WTC11 (cell line): Measurements from ENCODE around the gene CRYBB1. TPM values are rescaled to one million over a fixed set of nuclear protein-coding genes. Genes with fewer than 3 reads are reported as not detected.

ENCODE experiments used
- ATAC-seq: fragments of 200-7000 bp; cut with Tn5 transposase; 2 replicates; pipeline ENCODE4 v1.10.0; 2021; ENCODE audit warnings: mild to moderate bottlenecking, moderate library complexity
- CTCF ChIA-PET: fragments of 300-600 bp; sonication (Branson Sonifier 250); formaldehyde crosslinking; loops from one replicate; lab custom pipeline; 2021; ENCODE audit warnings: antibody characterized with exemption; lab: Charles Lee
- POLR2A ChIA-PET: fragments of 350-600 bp; sonication (Branson Sonifier 250); formaldehyde crosslinking; loops from one replicate; lab custom pipeline; 2021; ENCODE audit warnings: antibody characterized with exemption; lab: Charles Lee
- DNase-seq: peaks from one replicate; pipeline ENCODE4 v3.0.0; 2021; ENCODE audit warnings: low spot score
- H3K27ac Mint-ChIP-seq: 2 replicates; pipeline ENCODE4 v1.8.0; 2021; ENCODE audit warnings: mixed read lengths
- H3K27me3 Mint-ChIP-seq: 2 replicates; pipeline ENCODE4 v1.8.0; 2021; ENCODE audit warnings: low read depth, mild to moderate bottlenecking, moderate library complexity, mixed read lengths
- H3K36me3 Mint-ChIP-seq: 2 replicates; pipeline ENCODE4 v1.8.0; 2021; ENCODE audit warnings: mixed read lengths
- H3K4me1 Mint-ChIP-seq: 2 replicates; pipeline ENCODE4 v1.8.0; 2022; ENCODE audit warnings: mixed read lengths
- H3K4me3 Mint-ChIP-seq: 2 replicates; pipeline ENCODE4 v1.8.0; 2021; ENCODE audit warnings: mild to moderate bottlenecking, moderate library complexity, mixed read lengths
- H3K9me3 Mint-ChIP-seq: 2 replicates; pipeline ENCODE4 v1.8.0; 2021; ENCODE audit warnings: mixed read lengths
- ELF4 ChIP-seq: sonication (generic); formaldehyde crosslinking; IDR thresholded peaks from 2 replicates; pipeline ENCODE4 v1.8.1; 2022; ENCODE audit warnings: low read depth, mild to moderate bottlenecking, moderate library complexity, missing genetic modification reagents
- GRHL2 ChIP-seq: fragments of 250-450 bp; sonication (Bioruptor Pico); IDR thresholded peaks from 2 replicates; pipeline ENCODE4 v1.8.0; 2022; ENCODE audit warnings: mild to moderate bottlenecking, moderate library complexity; ENCODE audit not compliant: insufficient replicate concordance, severe bottlenecking
- JUN ChIP-seq: sonication (generic); formaldehyde crosslinking; IDR thresholded peaks from 2 replicates; pipeline ENCODE4 v1.8.0; 2023; ENCODE audit warnings: mild to moderate bottlenecking, missing genetic modification reagents
- KAT7 ChIP-seq: sonication (generic); formaldehyde crosslinking; IDR thresholded peaks from 2 replicates; pipeline ENCODE4 v1.8.1; 2023; ENCODE audit warnings: missing genetic modification reagents, mild to moderate bottlenecking, borderline replicate concordance
- SMAD3 ChIP-seq: sonication (generic); formaldehyde crosslinking; IDR thresholded peaks from 2 replicates; pipeline ENCODE4 v1.8.0; 2022; ENCODE audit warnings: missing genetic modification reagents, mild to moderate bottlenecking, borderline replicate concordance
- TCF7 ChIP-seq: sonication (generic); formaldehyde crosslinking; IDR thresholded peaks from 2 replicates; pipeline ENCODE4 v1.8.0; 2022; ENCODE audit warnings: mild to moderate bottlenecking, low read depth, missing genetic modification reagents, moderate library complexity
- TP53 ChIP-seq: sonication (generic); formaldehyde crosslinking; IDR thresholded peaks from 2 replicates; pipeline ENCODE4 v1.8.1; 2023; ENCODE audit warnings: mild to moderate bottlenecking, missing genetic modification reagents
- ZNF232 ChIP-seq: sonication (generic); formaldehyde crosslinking; IDR thresholded peaks from 2 replicates; pipeline ENCODE4 v1.8.0; 2022; ENCODE audit warnings: mild to moderate bottlenecking, missing genetic modification reagents
- ZNF396 ChIP-seq: fragments of 250-450 bp; sonication (Bioruptor Pico); IDR thresholded peaks from 2 replicates; pipeline ENCODE4 v1.8.0; 2021; ENCODE audit warnings: mild to moderate bottlenecking, moderate library complexity, borderline replicate concordance
- ZNF671 ChIP-seq: fragments of 250-450 bp; sonication (Bioruptor Pico); IDR thresholded peaks from 2 replicates; pipeline ENCODE4 v1.8.0; 2021; ENCODE audit warnings: mild to moderate bottlenecking
- total RNA-seq: library from RNA; stranded (reverse); gene quantifications from 3 replicates; pipeline ENCODE4 v1.2.3, GENCODE V29; 2021
- TF ChIP-seq, protein P1 (sequence below): sonication (generic); formaldehyde crosslinking; IDR thresholded peaks from 2 replicates; pipeline ENCODE4 v1.8.0; 2022; ENCODE audit warnings: mild to moderate bottlenecking, missing genetic modification reagents
- TF ChIP-seq, protein P2 (sequence below): sonication (generic); formaldehyde crosslinking; IDR thresholded peaks from 2 replicates; pipeline ENCODE4 v1.8.0; 2022; ENCODE audit warnings: mild to moderate bottlenecking, missing genetic modification reagents
- TF ChIP-seq, protein P3 (sequence below): sonication (generic); formaldehyde crosslinking; IDR thresholded peaks from 2 replicates; pipeline ENCODE4 v1.8.1; 2022; ENCODE audit warnings: low read depth, missing genetic modification reagents, borderline replicate concordance
- TF ChIP-seq, protein P4 (sequence below): sonication (generic); formaldehyde crosslinking; IDR thresholded peaks from 2 replicates; pipeline ENCODE4 v1.8.1; 2022; ENCODE audit warnings: mild to moderate bottlenecking, missing genetic modification reagents, moderate library complexity, borderline replicate concordance
- TF ChIP-seq, protein P5 (sequence below): sonication (generic); formaldehyde crosslinking; IDR thresholded peaks from 2 replicates; pipeline ENCODE4 v1.8.1; 2023; ENCODE audit warnings: mild to moderate bottlenecking, missing genetic modification reagents
- TF ChIP-seq, protein P6 (sequence below): sonication (generic); formaldehyde crosslinking; IDR thresholded peaks from 2 replicates; pipeline ENCODE4 v1.8.1; 2022; ENCODE audit warnings: low read depth, mild to moderate bottlenecking, moderate library complexity, missing genetic modification reagents, borderline replicate concordance
- TF ChIP-seq, protein P7 (sequence below): sonication (generic); formaldehyde crosslinking; IDR thresholded peaks from 2 replicates; pipeline ENCODE4 v1.8.1; 2023; ENCODE audit warnings: mild to moderate bottlenecking, missing genetic modification reagents

Gene CRYBB1
- total RNA-seq, 1 experiment from 2014 or later = 4.0 TPM

DNA sequence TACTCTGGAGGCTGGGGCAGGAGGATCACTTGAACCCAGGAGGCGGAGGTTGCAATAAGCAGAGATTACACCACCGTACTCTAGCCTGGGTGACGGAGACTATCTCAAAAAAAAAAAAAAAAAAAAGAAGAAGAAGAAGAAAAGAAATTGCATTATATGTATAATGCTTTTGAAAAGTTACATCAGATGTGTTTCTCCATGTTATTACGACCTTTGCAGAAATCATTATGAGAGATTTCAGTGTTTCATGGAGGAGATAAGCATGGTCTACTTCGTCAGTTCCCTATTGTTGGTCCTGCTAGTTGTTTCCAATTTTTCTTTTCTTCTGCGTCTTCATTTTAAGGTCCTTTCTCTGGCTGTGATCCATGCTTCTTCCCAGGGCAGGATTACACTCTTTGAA is 42.5 kb upstream of the CRYBB1 start:
- peaks cover 31% of the 10 kb centered on the region for H3K4me1 Mint-ChIP-seq
- TF ChIP-seq ZNF671 (no peak), KAT7 (CRISPR knock-in tag) (no peak), ELF4 (CRISPR knock-in tag) (no peak), TP53 (no peak), TCF7 (no peak), SMAD3 (CRISPR knock-in tag) (no peak), ZNF396 (no peak), GRHL2 (CRISPR knock-in tag) (no peak), ZNF232 (CRISPR knock-in tag) (no peak), JUN (CRISPR knock-in tag) (no peak)
- TF ChIP-seq, protein P1, sequence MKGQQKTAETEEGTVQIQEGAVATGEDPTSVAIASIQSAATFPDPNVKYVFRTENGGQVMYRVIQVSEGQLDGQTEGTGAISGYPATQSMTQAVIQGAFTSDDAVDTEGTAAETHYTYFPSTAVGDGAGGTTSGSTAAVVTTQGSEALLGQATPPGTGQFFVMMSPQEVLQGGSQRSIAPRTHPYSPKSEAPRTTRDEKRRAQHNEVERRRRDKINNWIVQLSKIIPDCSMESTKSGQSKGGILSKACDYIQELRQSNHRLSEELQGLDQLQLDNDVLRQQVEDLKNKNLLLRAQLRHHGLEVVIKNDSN (CRISPR knock-in tag) = no peak
- TF ChIP-seq, protein P2, sequence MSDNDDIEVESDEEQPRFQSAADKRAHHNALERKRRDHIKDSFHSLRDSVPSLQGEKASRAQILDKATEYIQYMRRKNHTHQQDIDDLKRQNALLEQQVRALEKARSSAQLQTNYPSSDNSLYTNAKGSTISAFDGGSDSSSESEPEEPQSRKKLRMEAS (CRISPR knock-in tag) = no peak
- TF ChIP-seq, protein P3, sequence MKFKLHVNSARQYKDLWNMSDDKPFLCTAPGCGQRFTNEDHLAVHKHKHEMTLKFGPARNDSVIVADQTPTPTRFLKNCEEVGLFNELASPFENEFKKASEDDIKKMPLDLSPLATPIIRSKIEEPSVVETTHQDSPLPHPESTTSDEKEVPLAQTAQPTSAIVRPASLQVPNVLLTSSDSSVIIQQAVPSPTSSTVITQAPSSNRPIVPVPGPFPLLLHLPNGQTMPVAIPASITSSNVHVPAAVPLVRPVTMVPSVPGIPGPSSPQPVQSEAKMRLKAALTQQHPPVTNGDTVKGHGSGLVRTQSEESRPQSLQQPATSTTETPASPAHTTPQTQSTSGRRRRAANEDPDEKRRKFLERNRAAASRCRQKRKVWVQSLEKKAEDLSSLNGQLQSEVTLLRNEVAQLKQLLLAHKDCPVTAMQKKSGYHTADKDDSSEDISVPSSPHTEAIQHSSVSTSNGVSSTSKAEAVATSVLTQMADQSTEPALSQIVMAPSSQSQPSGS = no peak
- TF ChIP-seq, protein P4, sequence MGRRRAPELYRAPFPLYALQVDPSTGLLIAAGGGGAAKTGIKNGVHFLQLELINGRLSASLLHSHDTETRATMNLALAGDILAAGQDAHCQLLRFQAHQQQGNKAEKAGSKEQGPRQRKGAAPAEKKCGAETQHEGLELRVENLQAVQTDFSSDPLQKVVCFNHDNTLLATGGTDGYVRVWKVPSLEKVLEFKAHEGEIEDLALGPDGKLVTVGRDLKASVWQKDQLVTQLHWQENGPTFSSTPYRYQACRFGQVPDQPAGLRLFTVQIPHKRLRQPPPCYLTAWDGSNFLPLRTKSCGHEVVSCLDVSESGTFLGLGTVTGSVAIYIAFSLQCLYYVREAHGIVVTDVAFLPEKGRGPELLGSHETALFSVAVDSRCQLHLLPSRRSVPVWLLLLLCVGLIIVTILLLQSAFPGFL (CRISPR knock-in tag) = no peak
- TF ChIP-seq, protein P5, sequence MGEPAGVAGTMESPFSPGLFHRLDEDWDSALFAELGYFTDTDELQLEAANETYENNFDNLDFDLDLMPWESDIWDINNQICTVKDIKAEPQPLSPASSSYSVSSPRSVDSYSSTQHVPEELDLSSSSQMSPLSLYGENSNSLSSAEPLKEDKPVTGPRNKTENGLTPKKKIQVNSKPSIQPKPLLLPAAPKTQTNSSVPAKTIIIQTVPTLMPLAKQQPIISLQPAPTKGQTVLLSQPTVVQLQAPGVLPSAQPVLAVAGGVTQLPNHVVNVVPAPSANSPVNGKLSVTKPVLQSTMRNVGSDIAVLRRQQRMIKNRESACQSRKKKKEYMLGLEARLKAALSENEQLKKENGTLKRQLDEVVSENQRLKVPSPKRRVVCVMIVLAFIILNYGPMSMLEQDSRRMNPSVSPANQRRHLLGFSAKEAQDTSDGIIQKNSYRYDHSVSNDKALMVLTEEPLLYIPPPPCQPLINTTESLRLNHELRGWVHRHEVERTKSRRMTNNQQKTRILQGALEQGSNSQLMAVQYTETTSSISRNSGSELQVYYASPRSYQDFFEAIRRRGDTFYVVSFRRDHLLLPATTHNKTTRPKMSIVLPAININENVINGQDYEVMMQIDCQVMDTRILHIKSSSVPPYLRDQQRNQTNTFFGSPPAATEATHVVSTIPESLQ (CRISPR knock-in tag) = no peak
- TF ChIP-seq, protein P6, sequence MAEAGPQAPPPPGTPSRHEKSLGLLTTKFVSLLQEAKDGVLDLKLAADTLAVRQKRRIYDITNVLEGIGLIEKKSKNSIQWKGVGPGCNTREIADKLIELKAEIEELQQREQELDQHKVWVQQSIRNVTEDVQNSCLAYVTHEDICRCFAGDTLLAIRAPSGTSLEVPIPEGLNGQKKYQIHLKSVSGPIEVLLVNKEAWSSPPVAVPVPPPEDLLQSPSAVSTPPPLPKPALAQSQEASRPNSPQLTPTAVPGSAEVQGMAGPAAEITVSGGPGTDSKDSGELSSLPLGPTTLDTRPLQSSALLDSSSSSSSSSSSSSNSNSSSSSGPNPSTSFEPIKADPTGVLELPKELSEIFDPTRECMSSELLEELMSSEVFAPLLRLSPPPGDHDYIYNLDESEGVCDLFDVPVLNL (CRISPR knock-in tag) = no peak
- TF ChIP-seq, protein P7, sequence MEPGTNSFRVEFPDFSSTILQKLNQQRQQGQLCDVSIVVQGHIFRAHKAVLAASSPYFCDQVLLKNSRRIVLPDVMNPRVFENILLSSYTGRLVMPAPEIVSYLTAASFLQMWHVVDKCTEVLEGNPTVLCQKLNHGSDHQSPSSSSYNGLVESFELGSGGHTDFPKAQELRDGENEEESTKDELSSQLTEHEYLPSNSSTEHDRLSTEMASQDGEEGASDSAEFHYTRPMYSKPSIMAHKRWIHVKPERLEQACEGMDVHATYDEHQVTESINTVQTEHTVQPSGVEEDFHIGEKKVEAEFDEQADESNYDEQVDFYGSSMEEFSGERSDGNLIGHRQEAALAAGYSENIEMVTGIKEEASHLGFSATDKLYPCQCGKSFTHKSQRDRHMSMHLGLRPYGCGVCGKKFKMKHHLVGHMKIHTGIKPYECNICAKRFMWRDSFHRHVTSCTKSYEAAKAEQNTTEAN (CRISPR knock-in tag) = no peak
- TF ChIP-seq, all 79 proteins: peak for 0
- Mint-ChIP-seq H3K27ac (peak overlapping the region; percentile 15; the same call in 1 of the 2 replicates), H3K9me3 (no peaks in the 10 kb centered on the region), H3K27me3 (peaks cover 16% of the 10 kb centered on the region), H3K36me3 (peaks cover 20% of the 10 kb centered on the region), H3K4me3 (no peak overlapping the region)
- no peak for DNase-seq
- no peak for ATAC-seq
- POLR2A ChIA-PET = interaction anchor here (0.6 kb wide), 1 partner anchor 16 kb away, joined by 9 read pairs; no protein-coding TSS in a partner anchor
- CTCF ChIA-PET = interaction anchor here (1.0 to 1.2 kb wide), 2 partner anchors 9 to 11 kb away, joined by 4 read pairs; no protein-coding TSS in a partner anchor
